Inferior parietal cortex (tissue), 1 donor: Measurements from ENCODE around the gene C1QL4.

Source experiments
- DNase-seq: peaks from one replicate; pipeline ENCODE4 v3.0.0-alpha.2; 2016; ENCODE audit errors: extremely low spot score

The C1QL4 gene

GRCh38 chr12:49347311-49348193, 10.6 kb upstream of the C1QL4 start:
- peak; percentile 86 for DNase-seq

- no peak for DNase-seq
Measured at GRCh38 chr12:49346659-49347310, 9.8 kb upstream of the C1QL4 start, which contains the start of gene DNAJC22. Gene DNAJC22 (plus strand): TSS chr12:49346888. CDS start chr12:49348873, 1,985 bp downstream.

- no peak for DNase-seq
Measured at GRCh38 chr12:49345825-49346658, 9.1 kb upstream of the C1QL4 start.

- no peak for DNase-seq
Measured at GRCh38 chr12:49345051-49345824, 8.2 kb upstream of the C1QL4 start.

- no peak for DNase-seq
Measured at GRCh38 chr12:49344486-49345050, 7.6 kb upstream of the C1QL4 start.

GRCh38 chr12:49342914-49343731, 6.1 kb upstream of the C1QL4 start:
- DNase-seq: no peak

- peak; percentile 70 for DNase-seq
Measured at GRCh38 chr12:49342066-49342913, 5.3 kb upstream of the C1QL4 start.

GRCh38 chr12:49341777-49342065, 4.7 kb upstream of the C1QL4 start:
- no peak for DNase-seq

GRCh38 chr12:49340971-49341776, 4.2 kb upstream of the C1QL4 start:
- no peak for DNase-seq

GRCh38 chr12:49340095-49340870, 3.3 kb upstream of the C1QL4 start:
- DNase-seq: no peak

- no peak for DNase-seq
Measured at GRCh38 chr12:49339464-49339861, 2.5 kb upstream of the C1QL4 start.

GRCh38 chr12:49338830-49339463, 2.0 kb upstream of the C1QL4 start:
- DNase-seq: no peak

GRCh38 chr12:49335955-49336644, 888 bp downstream of the C1QL4 start:
- DNase-seq: no peak

- no peak for DNase-seq
Measured at GRCh38 chr12:49335118-49335954, 1.7 kb downstream of the C1QL4 start.

GRCh38 chr12:49334681-49335080, 2.3 kb downstream of the C1QL4 start:
- DNase-seq: no peak

GRCh38 chr12:49334226-49334625, 2.8 kb downstream of the C1QL4 start:
- DNase-seq: no peak
